Fibroblast of pulmonary artery (primary cell): ENCODE data around the gene SLC35G6.

Source experiments
- DNase-seq: peaks from one replicate; pipeline ENCODE4 v3.0.0-alpha.2; 2010; ENCODE audit warnings: low read depth
- H3K4me3 ChIP-seq: replicated peaks from 2 replicates; pipeline ENCODE4 v1.5.1; 2011; ENCODE audit warnings: low read depth, mild to moderate bottlenecking, control low read depth, low read length, moderate library complexity
- CTCF ChIP-seq: IDR thresholded peaks from 2 replicates; pipeline ENCODE4 v1.5.1; 2011; ENCODE audit warnings: mild to moderate bottlenecking, control low read depth, low read length, inconsistent platforms; ENCODE audit errors: missing control alignments

The SLC35G6 gene

GRCh38 chr17:7512105-7512504 is 30.9 kb downstream of the SLC35G6 start:
- DNase-seq = no peak
- no peak overlapping the region for H3K4me3 ChIP-seq
- TF ChIP-seq CTCF = no peak

GRCh38 chr17:7512824-7513540 is 31.7 kb downstream of the SLC35G6 start:
- no peak for TF ChIP-seq CTCF
- no peak overlapping the region for H3K4me3 ChIP-seq
- no peak for DNase-seq

GRCh38 chr17:7513850-7514419 is 32.7 kb downstream of the SLC35G6 start:
- no peak overlapping the region for H3K4me3 ChIP-seq
- DNase-seq = no peak
- TF ChIP-seq CTCF = no peak

- H3K4me3 ChIP-seq = no peak overlapping the region
- peak; percentile 23 for DNase-seq
- no peak for TF ChIP-seq CTCF
Observed at GRCh38 chr17:7515911-7516610, 34.8 kb downstream of the SLC35G6 start.

- peak; percentile 47 for TF ChIP-seq CTCF
- no peak overlapping the region for H3K4me3 ChIP-seq
- DNase-seq = peak; percentile 36
Observed at GRCh38 chr17:7523033-7523432, 41.8 kb downstream of the SLC35G6 start.

- DNase-seq = no peak
- no peak for TF ChIP-seq CTCF
- H3K4me3 ChIP-seq = no peak overlapping the region
Observed at GRCh38 chr17:7528842-7529241, 47.6 kb downstream of the SLC35G6 start.
